Measurements from ENCODE around the gene GABRG3. TPM values are rescaled to one million over a fixed set of nuclear protein-coding genes. Genes with fewer than 3 reads are reported as not detected.

Gene GABRG3
- total RNA-seq, 3 donors from 2014 or later, result not detected

DNA sequence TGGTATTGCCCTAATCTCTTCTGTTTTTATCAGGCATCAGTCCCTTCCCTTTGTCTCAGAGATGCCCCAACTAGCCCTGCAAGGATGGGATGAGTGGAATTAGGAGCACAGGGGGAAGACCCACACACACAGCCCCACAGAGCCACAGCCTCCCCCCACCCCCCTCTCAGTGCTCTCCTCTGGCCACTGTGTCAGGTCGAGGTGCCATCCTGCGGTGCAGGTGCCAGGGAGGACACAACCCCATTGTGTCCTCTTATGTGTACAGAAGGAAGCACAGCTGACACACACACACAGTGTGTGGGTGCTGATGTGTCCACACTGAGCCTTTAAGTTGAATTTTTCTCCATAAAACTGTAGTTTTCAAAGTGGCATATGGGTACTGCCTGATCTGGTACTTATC, 593.7 kb downstream of the GABRG3 start:
- Mint-ChIP-seq H3K27me3 (ENCODE audit: low read depth) (no peaks in the 10 kb centered on the region), H3K36me3 (ENCODE audit: insufficient read depth) (no peaks in the 10 kb centered on the region), H3K4me1 (ENCODE audit: low read depth) (no peaks in the 10 kb centered on the region), H3K4me3 (no peak overlapping the region), H3K9me3 (peaks cover 26% of the 10 kb centered on the region)
- no peak for ATAC-seq
- DNase-seq, result no peak

DNA sequence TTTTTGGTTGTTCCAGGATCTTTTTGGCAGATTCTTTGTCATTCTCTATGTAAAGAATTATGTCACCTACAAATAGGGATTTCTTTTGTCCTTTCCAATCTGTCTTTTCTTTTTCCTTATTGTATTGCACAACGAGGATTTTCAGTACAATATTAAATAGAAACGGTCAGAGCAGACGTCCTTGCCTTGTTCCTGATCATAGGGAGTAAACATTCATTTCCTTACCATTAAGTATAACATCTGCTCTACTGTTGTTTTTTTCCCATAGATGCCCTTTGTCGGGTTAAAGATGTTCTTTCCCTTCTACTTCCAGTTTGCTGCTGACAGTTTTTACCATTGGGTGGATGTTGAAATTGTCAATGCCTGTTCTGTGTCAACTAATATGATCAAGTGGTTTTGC, 599.8 kb downstream of the GABRG3 start:
- no peaks in the 10 kb centered on the region for H3K36me3 Mint-ChIP-seq (ENCODE audit: insufficient read depth)
- H3K4me3 Mint-ChIP-seq, result no peak overlapping the region
- H3K4me1 Mint-ChIP-seq (ENCODE audit: low read depth), result no peaks in the 10 kb centered on the region
- ATAC-seq, result no peak
- no peak for DNase-seq
- H3K9me3 Mint-ChIP-seq, result peaks cover 11% of the 10 kb centered on the region
- no peaks in the 10 kb centered on the region for H3K27me3 Mint-ChIP-seq (ENCODE audit: low read depth)

GRCh38 chr15:27573805-27574485, 603.0 kb downstream of the GABRG3 start:
- Mint-ChIP-seq H3K4me1 (ENCODE audit: low read depth) (no peaks in the 10 kb centered on the region), H3K27me3 (ENCODE audit: low read depth) (no peaks in the 10 kb centered on the region), H3K4me3 (no peak overlapping the region), H3K36me3 (ENCODE audit: insufficient read depth) (no peaks in the 10 kb centered on the region), H3K9me3 (peaks cover 5% of the 10 kb centered on the region)
- no peak for DNase-seq
- ATAC-seq, result no peak

GRCh38 chr15:27574541-27575054, 603.6 kb downstream of the GABRG3 start:
- no peaks in the 10 kb centered on the region for H3K4me1 Mint-ChIP-seq (ENCODE audit: low read depth)
- H3K36me3 Mint-ChIP-seq (ENCODE audit: insufficient read depth), result no peaks in the 10 kb centered on the region
- ATAC-seq, result no peak
- peaks cover 5% of the 10 kb centered on the region for H3K9me3 Mint-ChIP-seq
- no peak overlapping the region for H3K4me3 Mint-ChIP-seq
- H3K27me3 Mint-ChIP-seq (ENCODE audit: low read depth), result no peaks in the 10 kb centered on the region
- no peak for DNase-seq

DNA sequence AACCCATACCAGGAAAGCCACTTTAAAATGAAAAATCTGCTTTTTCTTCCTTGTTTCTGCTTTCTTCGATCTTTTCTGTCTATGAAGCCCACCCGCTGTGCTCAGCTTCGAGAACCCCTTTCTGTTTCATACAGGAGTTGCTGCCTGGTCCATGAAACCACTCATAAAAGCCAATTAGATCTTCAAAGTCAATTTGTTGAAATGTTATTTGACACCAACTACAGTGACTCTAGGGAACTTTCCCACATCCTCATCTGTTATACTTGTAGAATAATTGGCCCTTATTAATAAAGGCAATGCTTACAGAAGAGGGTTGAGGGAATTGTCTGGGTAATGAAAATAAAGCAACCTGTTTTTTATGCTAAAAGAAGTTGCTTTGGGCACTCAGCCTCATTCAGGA, 604.5 kb downstream of the GABRG3 start:
- Mint-ChIP-seq H3K4me1 (ENCODE audit: low read depth) (no peaks in the 10 kb centered on the region), H3K27me3 (ENCODE audit: low read depth) (no peaks in the 10 kb centered on the region), H3K9me3 (peaks cover 5% of the 10 kb centered on the region), H3K4me3 (no peak overlapping the region), H3K36me3 (ENCODE audit: insufficient read depth) (no peaks in the 10 kb centered on the region)
- ATAC-seq (no peak), DNase-seq (no peak)

GRCh38 chr15:27576576-27576975, 605.6 kb downstream of the GABRG3 start:
- peaks cover 5% of the 10 kb centered on the region for H3K9me3 Mint-ChIP-seq
- no peaks in the 10 kb centered on the region for H3K36me3 Mint-ChIP-seq (ENCODE audit: insufficient read depth)
- H3K4me1 Mint-ChIP-seq (ENCODE audit: low read depth), result no peaks in the 10 kb centered on the region
- DNase-seq (no peak), ATAC-seq (no peak)
- no peaks in the 10 kb centered on the region for H3K27me3 Mint-ChIP-seq (ENCODE audit: low read depth)
- no peak overlapping the region for H3K4me3 Mint-ChIP-seq

DNA sequence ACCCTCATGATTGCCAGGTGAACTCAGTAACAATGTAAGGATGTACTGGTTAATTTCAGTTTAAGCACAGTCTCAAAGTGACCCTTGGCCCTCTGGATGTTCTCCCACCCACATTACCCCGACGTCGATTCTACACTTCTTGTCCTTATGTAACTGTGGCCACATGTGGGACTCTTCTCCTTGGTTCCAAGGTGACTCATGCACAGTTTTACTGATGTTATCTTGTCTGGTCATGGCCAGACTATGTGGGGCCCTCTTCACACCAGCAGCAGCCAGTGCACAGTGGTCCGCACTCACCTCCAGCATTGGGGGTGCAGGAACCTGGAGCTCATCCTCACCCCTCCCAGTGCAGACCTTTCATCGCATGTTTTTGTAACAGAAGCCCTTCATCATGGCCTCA, 608.8 kb downstream of the GABRG3 start:
- no peak for ATAC-seq
- Mint-ChIP-seq H3K36me3 (ENCODE audit: insufficient read depth) (no peaks in the 10 kb centered on the region), H3K9me3 (no peaks in the 10 kb centered on the region), H3K4me1 (ENCODE audit: low read depth) (no peaks in the 10 kb centered on the region), H3K4me3 (no peak overlapping the region), H3K27me3 (ENCODE audit: low read depth) (no peaks in the 10 kb centered on the region)
- DNase-seq, result no peak

- Mint-ChIP-seq H3K27me3 (ENCODE audit: low read depth) (no peaks in the 10 kb centered on the region), H3K4me3 (no peak overlapping the region), H3K4me1 (ENCODE audit: low read depth) (no peaks in the 10 kb centered on the region), H3K36me3 (ENCODE audit: insufficient read depth) (no peaks in the 10 kb centered on the region), H3K9me3 (no peaks in the 10 kb centered on the region)
- DNase-seq (no peak), ATAC-seq (no peak)
Observed at GRCh38 chr15:27582726-27583410, 611.9 kb downstream of the GABRG3 start.

DNA sequence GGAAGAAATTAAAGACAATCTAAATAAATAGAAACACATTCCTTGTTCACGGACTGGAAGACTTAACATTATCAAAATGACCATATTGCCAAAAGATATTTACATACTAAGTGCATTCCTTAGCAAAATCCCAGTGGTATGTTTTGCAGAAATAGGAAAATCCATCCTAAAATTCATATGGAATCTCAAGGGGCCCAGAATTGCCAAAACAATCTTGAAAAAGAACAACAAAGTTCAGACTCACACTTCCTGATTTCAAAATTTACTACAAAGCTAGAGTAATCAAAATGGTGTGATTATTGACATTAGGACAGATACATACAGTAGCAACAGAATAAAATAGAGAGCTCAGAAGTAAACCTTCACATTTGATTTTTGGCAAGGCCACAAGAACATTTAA, 612.7 kb downstream of the GABRG3 start:
- no peaks in the 10 kb centered on the region for H3K9me3 Mint-ChIP-seq
- no peak overlapping the region for H3K4me3 Mint-ChIP-seq
- DNase-seq (no peak), ATAC-seq (no peak)
- H3K27me3 Mint-ChIP-seq (ENCODE audit: low read depth), result no peaks in the 10 kb centered on the region
- no peaks in the 10 kb centered on the region for H3K4me1 Mint-ChIP-seq (ENCODE audit: low read depth)
- no peaks in the 10 kb centered on the region for H3K36me3 Mint-ChIP-seq (ENCODE audit: insufficient read depth)

GRCh38 chr15:27585041-27585640, 614.2 kb downstream of the GABRG3 start:
- Mint-ChIP-seq H3K36me3 (ENCODE audit: insufficient read depth) (no peaks in the 10 kb centered on the region), H3K9me3 (peaks cover 5% of the 10 kb centered on the region), H3K4me1 (ENCODE audit: low read depth) (no peaks in the 10 kb centered on the region), H3K4me3 (no peak overlapping the region), H3K27me3 (ENCODE audit: low read depth) (no peaks in the 10 kb centered on the region)
- DNase-seq, result no peak
- no peak for ATAC-seq

DNA sequence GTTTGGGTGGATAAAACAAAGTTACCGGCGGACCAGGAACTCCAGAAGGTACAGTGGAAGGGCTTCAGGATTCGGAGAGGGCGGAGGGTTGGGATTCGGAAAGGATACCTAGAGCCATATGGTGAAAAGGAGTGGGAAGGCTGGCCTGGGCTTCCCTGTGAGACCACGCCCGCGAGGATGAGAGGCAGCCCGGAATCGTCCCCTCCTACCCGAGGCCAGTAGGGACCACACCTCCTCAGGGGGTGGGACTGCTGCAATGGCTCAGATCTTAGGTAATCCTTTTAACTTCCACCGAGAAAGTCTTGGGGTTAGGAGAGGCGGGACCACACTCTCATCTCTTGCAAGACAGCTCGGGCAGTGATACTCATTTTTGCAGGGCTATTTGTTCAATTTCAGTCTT, 616.8 kb downstream of the GABRG3 start:
- Mint-ChIP-seq H3K27me3 (ENCODE audit: low read depth) (no peaks in the 10 kb centered on the region), H3K9me3 (peaks cover 8% of the 10 kb centered on the region), H3K4me3 (no peak overlapping the region), H3K4me1 (ENCODE audit: low read depth) (no peaks in the 10 kb centered on the region), H3K36me3 (ENCODE audit: insufficient read depth) (no peaks in the 10 kb centered on the region)
- ATAC-seq (no peak), DNase-seq (no peak)

GRCh38 chr15:27589260-27589659, 618.3 kb downstream of the GABRG3 start:
- Mint-ChIP-seq H3K36me3 (ENCODE audit: insufficient read depth) (no peaks in the 10 kb centered on the region), H3K4me3 (no peak overlapping the region), H3K27me3 (ENCODE audit: low read depth) (no peaks in the 10 kb centered on the region), H3K4me1 (ENCODE audit: low read depth) (no peaks in the 10 kb centered on the region), H3K9me3 (peaks cover 8% of the 10 kb centered on the region)
- no peak for DNase-seq
- ATAC-seq, result no peak

DNA sequence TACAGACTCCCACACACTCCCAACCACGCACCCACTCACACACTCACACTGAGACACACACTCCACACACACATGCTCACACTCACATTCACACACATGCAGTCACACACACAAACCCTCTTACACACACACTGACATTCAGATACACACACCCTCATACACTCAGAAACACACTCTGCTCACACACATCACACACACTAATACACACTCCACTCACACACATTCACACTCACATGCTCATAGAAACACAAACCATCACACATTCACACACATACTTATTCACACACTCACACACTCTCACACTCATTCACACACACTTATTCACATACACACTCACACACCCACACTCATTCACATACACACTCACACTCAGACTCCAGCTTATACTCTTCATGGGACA, 618.8 kb downstream of the GABRG3 start:
- H3K4me3 Mint-ChIP-seq, result no peak overlapping the region
- ATAC-seq (no peak), DNase-seq (no peak)
- no peaks in the 10 kb centered on the region for H3K36me3 Mint-ChIP-seq (ENCODE audit: insufficient read depth)
- no peaks in the 10 kb centered on the region for H3K4me1 Mint-ChIP-seq (ENCODE audit: low read depth)
- H3K27me3 Mint-ChIP-seq (ENCODE audit: low read depth), result no peaks in the 10 kb centered on the region
- H3K9me3 Mint-ChIP-seq, result peaks cover 8% of the 10 kb centered on the region

Data from activated T-cell treated with anti-CD3 and anti-CD28 coated beads, Interleukin-2, amount 50 U/mL, for 4 hours (primary cell).